WTC11 (cell line): ENCODE measurements around the gene STK32C. TPM values are rescaled to one million over a fixed set of nuclear protein-coding genes. Genes with fewer than 3 reads are reported as not detected.

Source experiments
- ATAC-seq: fragments of 200-7000 bp; cut with Tn5 transposase; 2 replicates; pipeline ENCODE4 v1.10.0; 2021; ENCODE audit warnings: mild to moderate bottlenecking, moderate library complexity
- CTCF ChIA-PET: fragments of 300-600 bp; sonication (Branson Sonifier 250); formaldehyde crosslinking; loops from one replicate; lab custom pipeline; 2021; ENCODE audit warnings: antibody characterized with exemption; lab: Charles Lee
- POLR2A ChIA-PET: fragments of 350-600 bp; sonication (Branson Sonifier 250); formaldehyde crosslinking; loops from one replicate; lab custom pipeline; 2021; ENCODE audit warnings: antibody characterized with exemption; lab: Charles Lee
- DNase-seq: peaks from one replicate; pipeline ENCODE4 v3.0.0; 2021; ENCODE audit warnings: low spot score
- H3K27ac Mint-ChIP-seq: 2 replicates; pipeline ENCODE4 v1.8.0; 2021; ENCODE audit warnings: mixed read lengths
- H3K27me3 Mint-ChIP-seq: 2 replicates; pipeline ENCODE4 v1.8.0; 2021; ENCODE audit warnings: low read depth, mild to moderate bottlenecking, moderate library complexity, mixed read lengths
- H3K36me3 Mint-ChIP-seq: 2 replicates; pipeline ENCODE4 v1.8.0; 2021; ENCODE audit warnings: mixed read lengths
- H3K4me1 Mint-ChIP-seq: 2 replicates; pipeline ENCODE4 v1.8.0; 2022; ENCODE audit warnings: mixed read lengths
- H3K4me3 Mint-ChIP-seq: 2 replicates; pipeline ENCODE4 v1.8.0; 2021; ENCODE audit warnings: mild to moderate bottlenecking, moderate library complexity, mixed read lengths
- H3K9me3 Mint-ChIP-seq: 2 replicates; pipeline ENCODE4 v1.8.0; 2021; ENCODE audit warnings: mixed read lengths
- AR ChIP-seq: fragments of 250-450 bp; sonication (Bioruptor Pico); IDR thresholded peaks from 2 replicates; pipeline ENCODE4 v1.9.0; 2021; ENCODE audit warnings: mild to moderate bottlenecking
- ARID4B ChIP-seq: sonication (generic); formaldehyde crosslinking; IDR thresholded peaks from 2 replicates; pipeline ENCODE4 v1.8.0; 2023; ENCODE audit warnings: missing genetic modification reagents, mild to moderate bottlenecking, borderline replicate concordance
- CDX4 ChIP-seq: fragments of 250-450 bp; sonication (Bioruptor Pico); IDR thresholded peaks from 2 replicates; pipeline ENCODE4 v1.9.0; 2021; ENCODE audit warnings: moderate library complexity, mild to moderate bottlenecking, inconsistent platforms, borderline replicate concordance
- CTCF ChIP-seq: fragments of 200-600 bp; IDR thresholded peaks from 2 replicates; pipeline ENCODE4 v1.8.0; 2022; ENCODE audit warnings: antibody characterized with exemption
- E2F4 ChIP-seq: sonication (generic); formaldehyde crosslinking; IDR thresholded peaks from 2 replicates; pipeline ENCODE4 v1.8.1; 2022; ENCODE audit warnings: low read depth, mild to moderate bottlenecking, moderate library complexity, missing genetic modification reagents, borderline replicate concordance
- GABPB1 ChIP-seq: sonication (generic); formaldehyde crosslinking; IDR thresholded peaks from 2 replicates; pipeline ENCODE4 v1.8.1; 2023; ENCODE audit warnings: mild to moderate bottlenecking, missing genetic modification reagents
- NFE2L1 ChIP-seq: sonication (generic); formaldehyde crosslinking; IDR thresholded peaks from 2 replicates; pipeline ENCODE4 v1.8.1; 2023; ENCODE audit warnings: missing genetic modification reagents
- PRDM15 ChIP-seq: sonication (generic); formaldehyde crosslinking; IDR thresholded peaks from 2 replicates; pipeline ENCODE4 v1.8.0; 2022; ENCODE audit warnings: missing genetic modification reagents
- SMAD3 ChIP-seq: sonication (generic); formaldehyde crosslinking; IDR thresholded peaks from 2 replicates; pipeline ENCODE4 v1.8.0; 2022; ENCODE audit warnings: missing genetic modification reagents, mild to moderate bottlenecking, borderline replicate concordance
- TP53 ChIP-seq: sonication (generic); formaldehyde crosslinking; IDR thresholded peaks from 2 replicates; pipeline ENCODE4 v1.8.1; 2023; ENCODE audit warnings: mild to moderate bottlenecking, missing genetic modification reagents
- USF2 ChIP-seq: sonication (generic); formaldehyde crosslinking; IDR thresholded peaks from 2 replicates; pipeline ENCODE4 v1.8.1; 2023; ENCODE audit warnings: mild to moderate bottlenecking, missing genetic modification reagents, moderate library complexity
- ZBTB21 ChIP-seq: sonication (generic); formaldehyde crosslinking; IDR thresholded peaks from 2 replicates; pipeline ENCODE4 v1.8.1; 2023; ENCODE audit warnings: mild to moderate bottlenecking, missing genetic modification reagents, borderline replicate concordance
- ZNF263 ChIP-seq: sonication (generic); formaldehyde crosslinking; IDR thresholded peaks from 2 replicates; pipeline ENCODE4 v1.8.1; 2022; ENCODE audit warnings: low read depth, mild to moderate bottlenecking, moderate library complexity, missing genetic modification reagents
- total RNA-seq: library from RNA; stranded (reverse); gene quantifications from 3 replicates; pipeline ENCODE4 v1.2.3, GENCODE V29; 2021

Gene STK32C
- total RNA-seq, 1 experiment from 2014 or later: 20.7 TPM

GRCh38 chr10:132229096-132229495, 78.7 kb downstream of the STK32C start:
- TF ChIP-seq ZBTB21 (CRISPR knock-in tag) (no peak), AR (CRISPR knock-in tag) (no peak), CTCF (no peak), ARID4B (CRISPR knock-in tag) (no peak), NFE2L1 (CRISPR knock-in tag) (no peak), CDX4 (CRISPR knock-in tag) (no peak)
- DNase-seq (no peak), ATAC-seq (no peak)
- no peaks in the 10 kb centered on the region for H3K9me3 Mint-ChIP-seq
- peaks cover 8% of the 10 kb centered on the region for H3K4me1 Mint-ChIP-seq
- ChIA-PET POLR2A (no interaction called here), CTCF (interaction anchor here (1.3 kb wide), 1 partner anchor 134 kb away, joined by 3 read pairs; no protein-coding TSS in a partner anchor)
- no peak overlapping the region for H3K27ac Mint-ChIP-seq
- H3K27me3 Mint-ChIP-seq: no peaks in the 10 kb centered on the region
- H3K4me3 Mint-ChIP-seq: no peak overlapping the region
- no peaks in the 10 kb centered on the region for H3K36me3 Mint-ChIP-seq

- POLR2A ChIA-PET: no interaction called here
- H3K4me3 Mint-ChIP-seq: no peak overlapping the region
- H3K36me3 Mint-ChIP-seq: no peaks in the 10 kb centered on the region
- H3K27me3 Mint-ChIP-seq: no peaks in the 10 kb centered on the region
- CTCF ChIA-PET: no interaction called here
- no peak overlapping the region for H3K27ac Mint-ChIP-seq
- ATAC-seq (no peak), DNase-seq (no peak)
- peaks cover 8% of the 10 kb centered on the region for H3K4me1 Mint-ChIP-seq
- no peaks in the 10 kb centered on the region for H3K9me3 Mint-ChIP-seq
- TF ChIP-seq GABPB1 (CRISPR knock-in tag): no peak
- TF ChIP-seq CTCF: no peak
- TF ChIP-seq TP53: no peak
- TF ChIP-seq SMAD3 (CRISPR knock-in tag): no peak
- no peak for TF ChIP-seq ZNF263
- TF ChIP-seq USF2 (CRISPR knock-in tag): no peak
- TF ChIP-seq PRDM15 (CRISPR knock-in tag): no peak
- no peak for TF ChIP-seq E2F4 (CRISPR knock-in tag)
Observed at GRCh38 chr10:132228616-132229015, 79.1 kb downstream of the STK32C start.
